HG02840 (cell line): ENCODE results near the gene OOEP.

Experiments
- ATAC-seq: cut with Tn5 transposase; IDR thresholded peaks from one replicate; pipeline ENCODE4 v1.9.1; 2021; ENCODE audit warnings: mild to moderate bottlenecking, moderate library complexity, moderate number of reproducible peaks; ENCODE audit not compliant: unreplicated experiment, low FRiP score

OOEP gene

DNA sequence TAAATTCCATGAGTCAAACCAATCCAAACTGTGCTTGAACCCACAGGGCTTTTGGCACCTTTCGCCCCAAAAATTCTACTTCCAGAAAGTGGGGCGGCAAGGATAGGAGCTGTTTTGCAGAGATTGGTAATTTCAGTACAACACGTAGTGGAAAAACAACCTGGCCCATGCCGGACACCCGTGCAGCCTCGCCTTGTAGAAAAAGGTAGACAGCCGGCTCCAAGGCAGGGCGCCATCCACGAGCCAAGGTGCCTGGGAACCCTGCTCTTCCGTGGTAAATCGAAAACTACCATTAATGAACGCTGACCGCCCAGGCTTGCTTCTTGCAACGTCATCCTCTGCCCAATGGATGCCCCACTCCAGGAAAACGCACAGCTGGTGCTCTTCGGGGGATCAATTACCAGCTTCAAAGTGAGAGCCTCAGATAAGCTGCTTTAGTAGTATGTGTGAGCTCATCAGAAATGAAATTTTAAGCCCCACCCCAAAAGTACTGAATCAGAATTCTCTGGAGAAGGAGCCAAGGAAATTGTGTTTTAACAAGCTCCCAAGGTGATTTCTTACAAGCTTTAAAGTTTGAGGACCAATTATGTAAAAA, 1.8 kb downstream of the OOEP start:
- no peak for ATAC-seq

DNA sequence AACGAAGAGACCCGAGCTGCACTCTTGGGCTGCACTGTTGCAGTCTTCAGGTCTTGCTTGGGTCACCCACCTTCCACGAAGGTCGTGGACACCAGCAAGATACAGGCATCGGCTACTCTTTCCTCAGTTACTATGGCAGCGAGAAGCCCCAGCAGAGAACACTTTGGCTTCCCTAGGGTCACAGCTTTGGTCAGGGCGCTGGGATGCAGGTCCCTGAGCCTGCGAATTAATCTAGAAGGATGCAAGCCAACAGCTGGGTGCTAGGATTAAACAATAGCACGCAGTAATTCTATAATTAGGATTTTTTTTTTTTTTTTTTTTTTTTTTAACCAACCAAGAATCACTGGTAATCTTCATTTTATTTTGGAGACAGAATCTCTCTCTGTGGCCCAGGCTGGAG, 5.1 kb downstream of the OOEP start:
- no peak for ATAC-seq

DNA sequence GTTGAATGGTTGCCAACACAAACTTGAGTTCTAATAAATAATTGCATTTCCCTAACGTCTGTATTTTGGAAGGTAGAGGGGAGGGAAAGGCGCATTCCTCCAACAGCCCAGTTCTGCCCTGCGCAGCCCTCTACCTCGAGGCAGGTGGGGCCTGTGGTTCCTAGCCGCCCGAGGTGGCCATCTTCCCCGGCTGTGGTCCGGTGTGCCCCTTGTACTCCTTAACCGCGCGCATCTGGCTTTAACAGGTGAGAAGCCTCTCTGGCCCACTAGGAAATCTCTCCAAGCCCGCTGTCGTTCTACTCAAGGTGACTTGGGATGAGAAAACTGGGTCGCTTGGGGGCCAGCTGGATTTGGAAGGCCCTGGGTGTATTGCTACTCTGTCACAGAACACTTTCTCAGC, 5.6 kb downstream of the OOEP start:
- no peak for ATAC-seq

DNA sequence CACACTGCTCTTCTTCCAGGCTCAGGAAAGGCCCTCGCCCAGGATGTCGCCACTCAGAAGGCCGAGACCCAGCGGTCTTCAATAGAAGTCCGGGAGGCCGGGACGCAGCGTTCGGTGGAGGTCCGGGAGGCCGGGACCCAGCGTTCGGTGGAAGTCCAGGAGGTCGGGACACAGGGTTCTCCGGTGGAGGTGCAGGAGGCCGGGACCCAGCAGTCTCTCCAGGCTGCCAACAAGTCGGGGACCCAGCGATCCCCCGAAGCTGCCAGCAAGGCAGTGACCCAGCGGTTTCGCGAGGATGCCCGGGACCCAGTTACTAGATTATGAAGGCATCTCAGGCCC, 6.2 kb downstream of the OOEP start:
- no peak for ATAC-seq

DNA sequence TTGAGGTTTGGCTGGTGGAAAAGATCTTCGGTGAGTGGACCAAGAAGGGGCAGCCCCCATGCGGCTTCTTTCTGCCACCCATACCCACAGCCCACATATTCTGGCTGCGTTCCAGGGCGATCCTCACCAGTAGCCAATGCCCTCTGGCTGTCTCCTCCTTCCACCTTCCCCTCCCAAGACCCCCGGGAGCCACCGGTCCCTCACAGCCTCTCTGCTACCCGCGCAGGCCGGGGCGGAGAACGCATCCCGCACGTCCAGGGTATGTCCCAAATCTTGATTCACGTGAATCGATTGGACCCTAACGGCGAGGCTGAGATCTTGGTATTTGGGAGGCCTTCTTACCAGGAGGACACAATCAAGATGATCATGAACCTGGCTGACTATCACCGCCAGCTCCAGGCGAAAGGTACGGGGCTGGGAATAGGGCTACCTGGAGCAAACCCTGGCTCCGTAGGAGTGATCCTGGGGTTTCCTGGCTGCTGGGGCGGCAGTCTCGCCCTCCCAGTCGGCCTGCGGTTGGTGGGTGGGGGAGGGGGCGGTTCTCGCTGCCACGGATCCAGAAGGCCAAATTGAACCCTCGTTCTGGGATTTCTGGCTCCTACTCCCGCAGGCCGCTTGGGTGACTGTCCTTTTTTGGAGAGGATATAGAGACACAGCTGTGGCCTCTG, 6.7 kb downstream of the OOEP start:
- no peak for ATAC-seq

DNA sequence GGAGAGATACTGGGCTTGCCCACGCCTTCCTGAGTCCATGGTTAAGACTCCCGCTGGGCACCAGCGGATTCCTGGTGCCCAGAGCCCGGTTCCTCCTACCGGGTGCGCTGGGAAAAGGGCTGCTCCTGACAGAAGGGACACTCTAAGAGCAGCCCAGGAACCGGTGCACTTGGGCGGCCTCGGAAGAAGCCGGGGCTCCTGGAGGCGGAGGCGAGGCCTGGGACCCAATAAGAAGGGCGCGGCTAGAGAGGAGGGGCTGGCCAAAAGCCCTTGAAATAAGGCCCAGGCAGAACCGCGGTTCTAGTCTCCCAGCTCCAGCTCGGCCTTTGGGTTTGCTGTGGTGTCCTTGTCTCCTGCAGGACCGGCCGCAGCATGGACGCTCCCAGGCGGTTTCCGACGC, 7.3 kb downstream of the OOEP start, which contains the start of gene KHDC3L:
Gene KHDC3L, plus strand, starts transcription at position 301 of the 400 bp plus-strand sequence. Its CDS starts 72 bp downstream, at position 373.
- ATAC-seq, result no peak

DNA sequence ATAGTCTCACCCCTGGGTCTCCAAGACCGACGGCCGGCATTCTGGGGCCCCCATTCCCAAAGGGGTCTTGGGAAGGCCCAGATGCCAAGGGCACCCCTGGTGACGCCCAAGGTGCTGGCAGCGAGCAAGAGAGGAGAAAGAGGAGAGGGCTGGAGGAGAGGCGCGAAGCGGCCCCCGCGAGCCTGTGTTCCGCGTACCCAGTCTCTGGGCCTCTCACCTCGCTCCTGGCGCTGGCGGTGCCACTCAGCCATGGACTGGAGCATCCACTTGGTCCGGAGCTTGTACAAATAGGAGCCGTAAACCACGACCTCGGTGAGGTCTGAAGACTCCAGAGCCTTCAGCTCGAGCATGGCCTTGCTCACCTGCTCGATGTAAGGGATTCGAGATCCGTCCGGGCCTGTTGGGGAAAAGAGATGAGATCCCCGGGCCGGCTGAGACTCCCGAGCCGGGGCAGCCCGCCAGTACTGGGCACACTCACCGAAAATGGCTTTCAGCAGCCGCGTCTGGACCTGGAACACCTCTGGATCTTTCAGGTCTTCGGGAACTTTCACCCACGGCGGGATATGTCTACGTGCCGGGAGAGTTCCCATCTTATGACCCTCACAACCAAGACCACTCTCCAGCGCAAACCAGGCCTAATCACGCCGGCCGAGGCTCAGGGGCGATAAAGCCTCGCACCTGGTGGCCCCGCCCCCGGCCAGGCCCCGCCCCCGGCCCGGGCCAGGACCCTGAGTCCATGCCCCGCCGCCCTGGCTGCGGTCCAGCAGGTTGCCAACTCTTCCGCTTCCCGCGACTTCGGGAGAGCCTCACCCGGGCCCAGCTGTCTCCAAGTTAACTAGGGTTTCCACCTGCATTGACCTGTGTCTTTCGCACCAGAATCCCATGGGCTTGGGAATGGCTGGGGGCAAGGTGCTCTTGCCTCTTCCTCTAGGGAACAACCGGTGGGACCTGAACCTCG, 15.8 kb downstream of the OOEP start, which contains the start of gene DPPA5:
Gene DPPA5, minus strand, starts transcription at position 641 of the 958 bp plus-strand sequence. Its CDS starts 51 bp downstream, at position 590.
- no peak for ATAC-seq

DNA sequence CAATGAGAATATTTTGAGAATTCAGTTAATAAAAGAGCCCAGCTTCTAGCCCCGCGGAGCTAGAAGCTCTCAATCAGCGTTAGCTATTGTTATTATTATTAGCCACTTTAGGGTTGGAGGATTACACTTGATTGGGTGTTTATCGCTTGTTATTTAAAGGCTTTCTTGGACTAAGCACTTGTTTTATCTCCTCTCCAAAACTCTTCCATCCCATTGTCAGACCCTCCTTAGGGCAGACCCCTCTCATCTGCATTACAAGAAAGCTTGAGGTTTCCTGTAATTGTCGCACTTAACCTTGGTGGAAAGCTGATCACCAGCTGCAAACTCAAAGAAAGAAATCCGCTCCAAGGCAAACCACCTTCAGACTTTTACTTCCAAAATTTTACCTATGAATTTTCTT, 20.4 kb downstream of the OOEP start:
- no peak for ATAC-seq

DNA sequence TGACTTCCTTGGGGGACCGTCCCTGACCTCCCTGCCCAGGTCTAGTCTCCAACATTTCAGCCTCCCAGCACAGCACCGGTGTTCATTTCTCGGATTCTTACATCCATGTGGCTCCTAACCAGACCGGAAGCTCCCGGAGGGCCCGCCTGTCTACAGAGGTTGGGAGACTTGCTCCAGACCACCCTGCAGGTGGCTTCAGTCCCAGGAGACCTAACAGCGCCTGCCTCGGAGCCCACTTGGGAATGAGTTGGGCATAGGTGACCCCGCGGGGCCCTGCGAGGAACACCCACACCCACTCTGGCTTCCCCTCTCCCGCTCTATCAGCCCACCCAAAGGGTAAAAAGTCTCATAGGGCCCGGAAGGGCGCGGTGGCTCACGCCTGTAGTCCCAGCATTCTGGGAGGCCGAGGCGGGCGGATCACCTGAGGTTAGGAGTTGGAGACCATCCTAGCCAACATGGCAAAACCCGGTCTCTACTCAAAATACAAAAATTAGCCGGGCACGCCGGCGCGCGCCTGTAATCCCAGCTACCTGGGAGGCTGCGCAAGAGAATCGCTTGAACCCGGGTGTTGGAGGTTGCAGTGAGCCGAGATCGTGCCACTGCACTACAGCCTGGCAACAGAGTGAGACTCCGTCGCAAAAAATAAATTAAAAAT, 21.0 kb downstream of the OOEP start:
- ATAC-seq, result no peak

DNA sequence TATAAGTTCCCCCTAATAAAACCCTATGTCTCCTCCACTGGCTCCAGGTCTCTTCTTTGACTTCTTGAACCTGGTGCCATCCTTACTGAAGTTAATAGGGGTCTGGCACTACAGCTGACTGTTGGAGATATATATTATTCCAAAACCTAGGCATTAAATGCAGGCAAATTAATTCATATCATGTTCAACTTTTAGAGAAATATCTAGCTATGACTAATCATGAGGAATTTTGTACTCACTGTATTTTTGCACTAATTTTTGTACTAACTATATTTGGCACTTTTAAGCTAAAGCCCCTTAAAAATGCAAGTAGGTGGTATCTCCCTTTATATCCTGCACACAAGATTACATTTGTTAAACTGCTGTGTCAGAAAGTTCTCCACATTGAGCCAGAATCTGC, 26.5 kb downstream of the OOEP start:
- ATAC-seq, result no peak

DNA sequence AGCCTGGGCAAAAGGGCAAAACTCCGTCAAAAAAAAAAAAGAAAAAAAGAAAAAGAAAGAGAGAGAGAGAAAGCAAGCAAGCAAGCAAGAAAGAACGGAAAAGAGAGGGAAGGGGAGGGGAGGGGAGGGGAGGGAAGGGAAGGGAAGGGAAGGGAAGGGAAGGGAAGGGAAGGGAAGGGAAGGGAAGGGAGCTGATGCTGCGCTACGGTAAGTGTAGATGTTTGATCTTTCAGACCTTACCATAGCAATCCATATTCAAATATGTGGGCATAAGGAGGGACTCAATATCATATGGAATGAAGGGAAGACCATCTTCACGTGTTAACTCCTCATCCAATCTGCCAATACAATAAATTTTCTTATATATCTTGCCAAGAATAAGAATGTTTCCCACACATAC, 27.5 kb downstream of the OOEP start:
- ATAC-seq, result no peak

DNA sequence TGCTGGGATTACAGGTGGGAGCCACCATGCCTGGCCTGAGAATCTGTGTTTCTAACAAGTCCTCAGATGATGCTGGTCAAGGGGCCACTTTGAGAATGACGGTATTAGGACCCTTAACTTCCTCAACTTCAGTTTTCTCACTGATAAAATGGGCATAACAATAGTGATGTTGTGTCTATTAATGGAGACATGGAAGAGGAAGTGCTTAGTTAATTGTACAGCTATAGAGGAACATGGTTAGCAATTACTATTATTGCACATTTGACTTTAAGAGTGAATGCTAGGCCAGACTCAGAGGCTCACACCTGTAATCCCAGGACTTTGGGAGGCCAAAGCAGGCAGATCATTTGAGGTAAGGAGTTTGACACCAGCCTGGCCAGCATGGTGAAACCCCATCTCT, 28.4 kb downstream of the OOEP start:
- ATAC-seq, result no peak

DNA sequence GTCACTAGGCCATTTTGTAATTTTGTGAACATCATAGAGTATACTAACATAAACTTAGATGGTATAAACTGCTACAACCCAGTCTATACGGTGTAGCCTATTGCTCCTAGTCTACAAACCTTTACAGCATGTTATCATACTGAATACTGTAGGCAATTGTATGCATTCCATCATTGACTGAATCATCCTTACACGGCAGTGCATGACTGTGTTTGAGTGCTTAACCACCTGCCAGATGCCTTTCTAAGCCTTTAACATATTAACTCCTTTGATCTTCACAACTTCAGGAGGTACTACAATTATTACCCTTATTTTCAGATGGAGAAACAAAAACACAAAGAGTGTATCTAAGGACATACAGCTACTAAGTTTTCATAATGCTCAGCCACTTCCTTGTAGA, 29.6 kb downstream of the OOEP start:
- no peak for ATAC-seq

DNA sequence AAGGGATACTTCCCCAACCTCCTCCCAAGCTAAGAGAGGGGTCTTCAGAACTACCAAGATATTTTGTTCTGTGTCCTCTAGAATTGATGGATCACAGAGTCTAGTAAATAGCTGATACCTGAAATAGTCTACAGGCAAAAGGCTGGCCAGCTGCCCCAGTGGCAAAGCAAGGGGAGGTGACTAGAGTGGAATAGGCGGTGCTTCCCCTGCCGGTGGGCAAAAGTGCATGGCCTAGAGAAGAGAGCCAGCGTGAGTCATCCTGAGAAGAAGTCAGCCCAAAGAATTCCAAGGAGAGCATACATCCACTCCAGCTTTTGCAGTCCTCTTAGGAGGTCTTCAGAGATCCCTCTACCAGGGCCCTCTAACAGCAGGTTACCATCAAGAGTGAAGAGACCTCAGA, 30.4 kb downstream of the OOEP start:
- ATAC-seq, result no peak

DNA sequence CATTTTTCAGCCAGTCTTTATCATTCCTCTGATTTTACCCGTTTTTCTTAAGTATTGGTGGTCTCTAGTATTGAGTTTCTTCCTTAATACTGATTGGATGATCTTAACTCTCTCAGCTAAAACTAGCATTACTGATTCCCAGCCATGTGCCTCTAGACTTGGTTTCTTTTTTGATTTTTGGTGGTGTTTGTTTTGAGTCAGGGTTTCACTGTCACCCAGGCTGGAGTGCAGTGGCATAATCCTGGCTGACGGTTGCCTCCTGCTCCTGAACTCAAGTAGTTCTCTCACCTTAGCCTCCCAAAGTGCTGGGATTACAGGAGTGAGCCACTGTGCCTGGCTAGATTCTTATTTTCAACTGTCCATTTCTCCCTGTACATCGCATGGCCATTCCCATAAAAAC, 40.5 kb downstream of the OOEP start:
- ATAC-seq, result no peak

DNA sequence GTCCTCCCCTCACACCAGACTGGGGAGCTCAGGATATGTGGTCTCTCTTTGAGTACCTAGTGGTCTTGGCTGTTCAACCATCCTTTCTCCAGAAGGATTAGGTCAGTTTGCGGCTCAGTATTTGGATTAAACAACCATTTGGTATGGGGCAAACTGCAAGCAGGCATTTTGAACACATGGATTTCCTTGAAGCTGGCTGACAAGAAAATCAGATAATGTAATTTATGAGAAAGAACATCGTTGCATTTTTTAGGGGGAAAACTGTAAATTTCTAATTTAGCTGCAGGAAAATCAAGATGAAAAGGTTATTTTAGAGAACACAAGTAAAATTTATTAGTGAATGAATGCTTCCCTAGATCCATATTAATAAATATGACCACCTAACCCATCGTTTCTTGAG, 40.9 kb downstream of the OOEP start:
- no peak for ATAC-seq

DNA sequence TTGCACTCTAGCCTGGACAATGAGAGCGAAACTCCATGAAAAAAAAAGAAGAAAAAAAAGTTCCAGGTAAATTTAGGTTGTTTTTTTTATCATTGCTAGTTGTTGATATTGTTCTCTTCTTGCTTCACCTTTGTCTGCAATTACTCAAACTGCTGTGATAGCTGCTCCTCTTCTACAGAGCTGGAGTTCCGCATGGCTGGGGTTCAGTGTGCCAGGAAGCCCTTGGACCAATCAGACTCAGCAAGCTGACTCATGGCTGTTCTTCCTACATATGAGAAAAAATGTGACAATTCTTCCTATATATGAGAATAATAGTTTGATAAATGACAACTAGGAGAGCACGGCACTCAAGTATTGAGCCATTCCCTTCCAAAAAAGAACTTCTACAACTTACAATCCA, 44.0 kb downstream of the OOEP start:
- ATAC-seq, result no peak

DNA sequence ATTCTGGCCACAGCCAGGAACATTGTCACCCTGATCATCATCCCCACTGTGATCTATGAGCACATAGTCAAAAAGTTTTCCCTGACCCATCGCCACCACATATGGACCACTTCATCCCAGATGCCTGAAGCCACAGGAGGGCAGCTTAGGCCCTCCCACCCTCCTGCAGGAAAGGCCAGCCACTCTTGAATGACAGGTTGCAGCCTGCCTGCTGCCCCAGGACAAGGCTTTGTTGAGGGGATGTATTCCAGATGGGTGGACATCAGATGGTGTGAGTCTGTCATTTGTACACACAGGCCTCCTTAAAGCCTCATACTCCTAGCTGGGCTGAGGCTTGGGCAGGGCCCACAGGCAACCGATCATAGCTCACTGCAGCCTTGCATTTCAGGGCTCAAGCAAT, 46.4 kb downstream of the OOEP start:
- ATAC-seq, result no peak
